ENCODE measurements around the gene LRRC31. TPM values are rescaled to one million over a fixed set of nuclear protein-coding genes. Genes with fewer than 3 reads are reported as not detected.

Gene LRRC31
- not detected for polyA plus RNA-seq (2013, experiment 1 of 2; ENCODE audit: insufficient read length)
- polyA plus RNA-seq (2013, experiment 2 of 2; ENCODE audit: insufficient read length) = not detected

DNA sequence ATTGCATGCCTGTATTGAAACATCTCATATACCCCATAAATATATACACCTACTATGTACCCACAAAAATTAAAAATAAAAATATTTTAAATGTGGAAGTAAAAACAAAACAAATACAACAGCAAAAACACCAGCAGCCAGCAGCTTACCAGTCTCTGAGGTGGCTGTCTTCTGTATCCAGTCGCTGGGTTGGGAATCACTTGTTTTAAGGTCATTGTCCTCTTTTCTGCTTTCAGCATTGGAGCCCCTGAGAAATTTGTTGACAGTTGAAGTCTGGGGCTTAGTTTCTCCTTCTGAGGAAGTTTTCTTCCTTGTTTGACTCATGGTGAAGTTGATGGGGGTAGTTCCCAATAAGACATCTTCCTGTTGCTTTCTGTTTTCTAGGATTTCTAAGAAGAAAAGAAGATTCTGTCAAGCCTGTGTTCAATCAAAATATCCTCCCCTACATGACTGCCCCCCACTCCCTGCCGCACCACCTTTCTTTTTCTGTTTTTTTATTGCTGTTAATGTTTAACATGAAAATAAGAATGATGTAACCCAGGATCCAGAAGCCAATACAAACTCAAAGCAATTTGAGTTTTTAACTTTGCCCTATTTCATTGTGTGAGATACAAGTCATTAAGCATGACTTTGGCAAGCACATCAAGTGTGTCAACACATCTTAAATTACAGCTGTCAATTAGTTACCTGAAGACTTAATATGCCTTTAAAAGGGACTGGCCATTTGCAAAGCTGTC is at the start of gene LRRC31:
Gene LRRC31 (minus strand): TSS at position 452 of the 737 bp plus-strand sequence. CDS start 128 bp downstream, at position 324.
- DNase-seq = no peak

DNA sequence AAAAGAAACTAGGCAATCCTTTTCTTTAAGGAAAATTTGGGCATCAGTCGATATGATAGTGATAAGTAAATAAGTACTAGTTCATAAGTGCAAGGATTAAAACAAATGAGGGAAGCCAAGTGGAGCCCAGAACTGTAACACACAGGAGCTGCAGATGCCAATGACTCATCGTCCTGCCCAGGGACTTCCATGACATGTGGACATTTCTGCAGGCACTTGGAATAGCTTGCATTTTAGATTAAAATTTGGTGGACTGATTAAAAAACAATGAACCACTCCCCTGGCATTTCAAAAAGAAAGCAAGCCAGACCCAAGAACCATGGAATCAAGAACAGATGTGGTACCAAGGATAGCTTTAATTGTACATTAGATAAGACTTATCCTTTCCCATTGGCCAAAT is 44.6 kb upstream of the LRRC31 start:
- peak; percentile 9 for DNase-seq

GRCh38 chr3:169913323-169913722 is 43.6 kb upstream of the LRRC31 start:
- no peak for DNase-seq

DNA sequence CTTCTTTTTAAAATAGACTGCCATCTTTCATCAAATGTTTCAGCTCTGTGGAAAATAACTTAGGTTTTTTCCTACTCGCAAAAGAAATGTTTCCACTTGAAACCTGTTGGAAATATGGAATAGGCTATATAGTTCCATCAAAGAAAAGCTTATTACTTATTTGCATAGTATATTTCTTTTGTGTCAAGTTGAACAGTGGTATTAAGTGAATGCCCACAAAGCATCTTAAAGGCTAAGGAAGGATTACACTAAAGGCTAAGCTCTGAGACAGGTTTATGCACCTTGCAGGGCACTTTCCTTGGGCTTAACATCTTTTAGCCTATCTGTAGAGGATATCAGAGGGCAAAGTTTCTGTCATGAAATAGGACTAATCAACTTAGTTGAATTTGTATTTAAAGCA is 41.5 kb upstream of the LRRC31 start, which contains the start of gene SAMD7:
Gene SAMD7 (plus strand): TSS at position 301 of the 400 bp plus-strand sequence. CDS start 7,927 bp downstream, outside the sequence.
- DNase-seq = no peak

DNA sequence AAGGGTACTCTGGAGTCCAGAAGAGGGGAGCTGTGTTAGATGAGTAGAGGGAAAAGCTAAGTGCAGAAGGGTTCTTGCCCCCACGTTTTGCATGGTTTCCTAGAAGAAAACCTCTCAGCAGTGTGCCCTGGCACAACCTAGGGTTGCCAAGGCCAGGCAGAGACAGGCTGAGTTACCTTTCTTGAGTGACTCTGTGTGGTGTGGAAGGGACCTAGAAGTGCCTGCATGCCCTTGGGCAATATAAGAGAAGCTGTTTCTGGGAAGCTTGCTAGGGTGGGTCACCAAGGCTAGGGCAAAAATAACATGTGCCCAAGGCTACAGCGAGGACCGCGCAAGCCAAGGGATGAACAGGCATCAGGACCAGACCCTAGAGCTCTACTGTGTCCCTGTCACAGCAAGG is 38.2 kb upstream of the LRRC31 start:
- no peak for DNase-seq

DNA sequence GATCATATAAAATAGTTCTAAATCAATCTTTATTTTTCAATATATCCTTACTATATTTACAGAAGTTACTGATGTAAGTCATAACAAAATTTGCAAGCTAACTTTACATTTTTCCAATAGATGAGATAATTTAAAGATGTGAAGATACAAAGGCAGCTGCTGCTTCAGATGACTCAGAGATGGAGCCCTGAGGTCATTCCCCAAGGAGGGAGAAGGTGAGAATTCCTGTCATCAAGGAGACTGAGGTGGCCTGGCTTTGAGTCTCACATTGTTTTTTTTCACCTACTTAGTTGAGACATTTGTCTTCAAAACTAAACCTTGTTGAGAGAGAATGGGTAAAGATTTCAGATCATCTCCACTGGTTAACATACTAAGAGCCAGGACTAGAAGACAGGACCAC is 37.7 kb upstream of the LRRC31 start:
- no peak for DNase-seq

- DNase-seq = no peak
Observed at GRCh38 chr3:169905404-169905803, 35.7 kb upstream of the LRRC31 start.

DNA sequence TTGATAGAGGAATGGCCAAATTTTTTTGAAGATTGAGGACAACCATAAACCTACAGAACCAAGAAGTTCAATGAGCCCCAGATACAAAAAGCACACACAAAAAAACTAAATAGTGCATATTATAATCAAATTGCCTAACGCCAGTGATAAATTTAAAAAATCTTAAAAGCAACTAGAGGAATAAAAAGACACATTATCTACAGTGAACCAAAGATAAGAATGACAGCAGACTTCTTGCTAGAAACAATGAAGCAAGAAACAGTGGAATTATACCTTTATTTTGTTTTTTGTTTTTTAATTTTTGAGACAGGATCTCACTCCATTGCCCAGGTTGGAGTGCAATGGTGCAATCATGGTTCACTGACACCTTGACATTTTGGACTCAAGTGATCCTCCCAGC is 31.7 kb upstream of the LRRC31 start:
- no peak for DNase-seq

GRCh38 chr3:169897284-169897683 is 27.5 kb upstream of the LRRC31 start:
- no peak for DNase-seq

- no peak for DNase-seq
Observed at GRCh38 chr3:169895072-169895471, 25.3 kb upstream of the LRRC31 start.

- no peak for DNase-seq
Observed at GRCh38 chr3:169894110-169894509, 24.4 kb upstream of the LRRC31 start.

GRCh38 chr3:169891886-169892285 is 22.2 kb upstream of the LRRC31 start:
- DNase-seq = no peak

DNA sequence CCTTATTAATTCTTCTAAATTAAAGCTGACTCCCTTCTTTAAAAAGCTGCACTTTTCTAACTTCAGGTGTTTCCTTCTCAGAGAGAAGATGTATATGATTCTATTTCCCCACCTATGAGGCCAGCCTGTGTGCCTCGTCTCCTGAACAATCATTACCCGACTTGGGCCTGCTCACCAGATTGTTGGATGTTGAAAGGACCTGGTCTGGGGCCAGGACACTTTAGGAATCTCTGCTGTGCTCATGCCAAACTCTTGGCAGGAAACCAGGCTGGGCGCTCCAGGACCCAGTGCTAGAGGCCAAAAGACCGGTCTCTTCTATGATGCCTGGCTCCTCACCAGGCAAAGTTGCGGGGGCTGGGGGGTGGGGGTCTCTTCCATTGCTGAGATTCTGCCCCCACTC is 16.9 kb upstream of the LRRC31 start:
- DNase-seq = no peak

GRCh38 chr3:169880576-169881250 is 11.0 kb upstream of the LRRC31 start:
- no peak for DNase-seq

DNA sequence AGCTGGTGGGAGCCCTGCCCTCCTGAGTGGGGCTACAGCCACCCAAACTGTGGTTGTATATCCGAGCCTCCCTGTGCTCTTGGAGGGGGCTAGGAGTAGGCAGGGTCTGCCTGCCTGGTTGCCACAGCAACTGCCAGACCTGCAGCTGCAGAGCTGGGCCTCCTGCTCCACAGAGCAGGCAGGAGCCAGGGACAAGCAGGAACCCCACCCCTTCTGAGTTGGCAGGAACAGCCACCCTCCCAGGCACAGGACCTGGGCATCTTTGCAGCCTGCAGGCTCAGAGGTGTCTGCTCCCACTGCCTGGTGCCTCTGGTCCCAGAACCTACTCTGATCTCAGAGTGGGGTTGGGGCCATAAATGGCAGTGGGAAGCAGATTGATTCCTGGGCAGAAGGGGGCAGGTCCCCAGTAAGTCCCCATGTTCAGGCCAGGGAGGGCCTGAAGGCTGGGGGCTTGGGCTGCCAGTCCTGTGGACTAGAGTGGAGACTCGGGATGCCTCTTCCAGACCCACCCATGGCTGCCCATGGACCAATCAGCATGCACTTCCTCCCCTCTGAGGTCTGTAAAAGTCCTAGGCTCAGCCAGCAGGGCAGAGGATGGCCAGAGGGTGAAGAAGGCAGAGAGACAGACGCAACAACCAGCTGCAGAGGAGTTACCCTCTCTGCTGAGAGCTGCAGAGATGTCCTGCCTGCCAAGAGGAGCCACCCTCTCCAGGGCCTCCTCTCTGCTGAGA is 10.3 kb upstream of the LRRC31 start:
- no peak for DNase-seq

DNA sequence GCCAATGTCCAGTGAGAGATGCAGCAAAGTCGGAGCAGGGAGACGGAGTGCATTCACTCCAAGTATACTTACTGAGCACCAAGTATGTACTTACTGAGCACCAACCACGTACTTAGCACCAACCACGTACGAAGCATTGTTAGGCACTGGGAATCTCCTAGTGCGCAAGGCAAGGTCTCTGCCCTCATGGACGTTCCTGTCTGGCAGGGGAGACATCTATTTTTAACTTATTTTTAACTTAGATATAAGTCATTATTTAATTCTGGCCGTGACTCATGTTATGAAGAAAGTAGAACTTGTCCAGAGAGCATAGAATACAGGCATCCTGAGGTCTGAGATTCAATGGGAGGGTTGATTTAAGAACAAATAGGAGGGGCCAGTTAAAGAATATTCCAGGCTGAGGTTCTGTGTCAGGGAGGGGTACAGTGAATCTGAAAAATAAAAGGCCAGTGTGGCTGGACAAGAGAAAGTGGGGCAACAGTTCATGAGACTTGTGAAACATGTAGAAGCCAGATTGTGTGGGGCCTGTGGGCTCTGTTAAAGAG is 9.3 kb upstream of the LRRC31 start:
- DNase-seq = no peak

GRCh38 chr3:169871129-169871886 is 1.6 kb upstream of the LRRC31 start:
- DNase-seq = no peak

GRCh38 chr3:169868369-169868768 is 1.4 kb downstream of the LRRC31 start:
- DNase-seq = no peak

GRCh38 chr3:169867584-169868210 is 2.0 kb downstream of the LRRC31 start:
- DNase-seq = no peak

DNA sequence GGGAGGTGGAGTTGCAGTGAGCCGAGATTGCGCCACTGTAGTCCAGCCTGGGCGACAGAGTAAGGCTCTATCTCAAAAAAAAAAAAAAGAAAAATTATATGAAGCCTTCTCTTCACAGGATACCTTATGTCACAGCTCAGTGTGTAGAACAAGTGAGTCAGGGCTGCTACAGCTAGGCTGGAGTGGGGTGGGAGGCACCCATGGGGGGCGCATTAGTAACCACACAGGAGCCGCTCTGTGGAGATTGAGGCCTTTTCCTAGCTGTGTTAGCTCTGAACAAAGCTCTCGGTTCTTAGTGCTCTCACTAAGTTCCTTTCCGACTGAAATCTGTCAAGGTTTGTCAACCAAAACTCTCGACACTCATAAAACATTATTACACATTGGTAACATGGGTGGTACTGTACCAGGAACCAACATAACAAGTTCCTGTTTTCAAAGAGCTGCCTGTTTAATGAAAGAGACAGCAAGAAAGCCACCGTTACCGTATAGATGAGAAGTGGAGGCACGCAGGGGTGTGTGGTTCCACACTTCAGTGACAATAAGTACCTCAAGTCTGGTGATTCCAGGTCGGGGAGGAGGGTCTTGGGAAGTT is 4.5 kb downstream of the LRRC31 start:
- no peak for DNase-seq

DNA sequence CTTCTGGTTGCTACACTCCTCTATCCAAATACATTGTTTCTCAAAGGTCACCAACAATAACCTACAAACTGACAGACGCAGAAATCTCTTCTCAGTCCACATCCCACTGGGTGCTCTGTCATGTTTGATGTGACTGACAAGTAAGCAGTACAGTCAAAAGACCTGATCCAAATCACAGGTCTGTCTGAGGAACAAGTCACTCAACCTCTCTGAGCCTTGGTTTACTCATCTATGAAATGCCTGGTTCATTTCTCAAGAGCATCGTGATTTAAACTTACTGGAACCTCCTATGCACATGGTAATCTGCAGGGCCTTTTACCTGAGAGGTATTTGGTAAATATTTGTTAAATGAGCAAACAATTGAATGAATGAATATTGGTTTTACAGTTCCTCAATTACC is 5.5 kb downstream of the LRRC31 start:
- no peak for DNase-seq
